MM.1S (cell line): ENCODE measurements around the gene CNNM3.
A peak's percentile ranks its signal among the peaks of the same experiment; 100 is the strongest.

ENCODE experiments used
- DNase-seq: peaks from one replicate; pipeline ENCODE4 v3.0.0-alpha.2; 2015
- H2AFZ ChIP-seq: fragments of 300-600 bp; sonication (generic); 2 replicates; pipeline ENCODE4 v1.6.0; 2016; ENCODE audit warnings: antibody characterized with exemption, low read length
- H3F3A ChIP-seq: fragments of 300-600 bp; sonication (generic); 2 replicates; pipeline ENCODE4 v1.6.1; 2016; ENCODE audit warnings: mild to moderate bottlenecking, antibody characterized with exemption, low read length, moderate library complexity, mixed read lengths; ENCODE audit not compliant: insufficient read depth
- H3K27ac ChIP-seq: fragments of 300-600 bp; sonication (generic); 2 replicates; pipeline ENCODE4 v1.5.1; 2016; ENCODE audit warnings: mild to moderate bottlenecking, low read length
- H3K27me3 ChIP-seq: fragments of 300-600 bp; sonication (generic); replicated peaks from 2 replicates; pipeline ENCODE4 v1.6.0; 2016; ENCODE audit warnings: low read length; ENCODE audit not compliant: insufficient read depth
- H3K36me3 ChIP-seq: fragments of 300-600 bp; sonication (generic); replicated peaks from 2 replicates; pipeline ENCODE4 v1.6.1; 2016; ENCODE audit warnings: mild to moderate bottlenecking, low read length, mixed read lengths; ENCODE audit not compliant: insufficient read depth
- H3K4me1 ChIP-seq: fragments of 300-600 bp; sonication (generic); 2 replicates; pipeline ENCODE4 v1.6.1; 2016; ENCODE audit warnings: low read length, mixed read lengths
- H3K4me2 ChIP-seq: fragments of 300-600 bp; sonication (generic); 2 replicates; pipeline ENCODE4 v1.6.0; 2016; ENCODE audit warnings: low read depth, low read length
- H3K4me3 ChIP-seq: fragments of 300-600 bp; sonication (generic); 2 replicates; pipeline ENCODE4 v1.5.1; 2016; ENCODE audit warnings: low read length, mixed read lengths
- H3K79me2 ChIP-seq: fragments of 300-600 bp; sonication (generic); 2 replicates; pipeline ENCODE4 v1.6.1; 2016; ENCODE audit warnings: mixed run types, low read length, mixed read lengths
- H3K9ac ChIP-seq: fragments of 300-600 bp; sonication (generic); 2 replicates; pipeline ENCODE4 v1.6.1; 2016; ENCODE audit warnings: low read length, mixed read lengths
- H3K9me2 ChIP-seq: fragments of 300-600 bp; sonication (generic); replicated peaks from 2 replicates; pipeline ENCODE4 v1.6.1; 2016; ENCODE audit warnings: mild to moderate bottlenecking, low read length, mixed read lengths; ENCODE audit not compliant: insufficient read depth
- H3K9me3 ChIP-seq: fragments of 300-600 bp; sonication (generic); replicated peaks from 2 replicates; pipeline ENCODE4 v1.6.1; 2016; ENCODE audit warnings: mild to moderate bottlenecking, low read length, mixed read lengths; ENCODE audit not compliant: insufficient read depth
- H4K20me1 ChIP-seq: fragments of 300-600 bp; sonication (generic); 2 replicates; pipeline ENCODE4 v1.6.1; 2016; ENCODE audit warnings: mild to moderate bottlenecking, low read length, moderate library complexity, mixed read lengths; ENCODE audit not compliant: insufficient read depth
- EZH2 ChIP-seq: fragments of 300-600 bp; sonication (generic); optimal IDR thresholded peaks from 2 replicates; pipeline ENCODE3; 2017; ENCODE audit warnings: low read depth, mild to moderate bottlenecking, antibody characterized with exemption, low read length, mixed read lengths
- EZH2phosphoT487 ChIP-seq: fragments of 300-600 bp; sonication (generic); IDR thresholded peaks from 2 replicates; pipeline ENCODE4 v1.6.1; 2018; ENCODE audit warnings: antibody characterized with exemption, low read length
- TF ChIP-seq, protein P1 (sequence below): fragments of 300-600 bp; sonication (generic); IDR thresholded peaks from 2 replicates; pipeline ENCODE4 v1.5.1; 2016; ENCODE audit warnings: antibody characterized with exemption, low read length, mixed read lengths

CNNM3 gene

DNA sequence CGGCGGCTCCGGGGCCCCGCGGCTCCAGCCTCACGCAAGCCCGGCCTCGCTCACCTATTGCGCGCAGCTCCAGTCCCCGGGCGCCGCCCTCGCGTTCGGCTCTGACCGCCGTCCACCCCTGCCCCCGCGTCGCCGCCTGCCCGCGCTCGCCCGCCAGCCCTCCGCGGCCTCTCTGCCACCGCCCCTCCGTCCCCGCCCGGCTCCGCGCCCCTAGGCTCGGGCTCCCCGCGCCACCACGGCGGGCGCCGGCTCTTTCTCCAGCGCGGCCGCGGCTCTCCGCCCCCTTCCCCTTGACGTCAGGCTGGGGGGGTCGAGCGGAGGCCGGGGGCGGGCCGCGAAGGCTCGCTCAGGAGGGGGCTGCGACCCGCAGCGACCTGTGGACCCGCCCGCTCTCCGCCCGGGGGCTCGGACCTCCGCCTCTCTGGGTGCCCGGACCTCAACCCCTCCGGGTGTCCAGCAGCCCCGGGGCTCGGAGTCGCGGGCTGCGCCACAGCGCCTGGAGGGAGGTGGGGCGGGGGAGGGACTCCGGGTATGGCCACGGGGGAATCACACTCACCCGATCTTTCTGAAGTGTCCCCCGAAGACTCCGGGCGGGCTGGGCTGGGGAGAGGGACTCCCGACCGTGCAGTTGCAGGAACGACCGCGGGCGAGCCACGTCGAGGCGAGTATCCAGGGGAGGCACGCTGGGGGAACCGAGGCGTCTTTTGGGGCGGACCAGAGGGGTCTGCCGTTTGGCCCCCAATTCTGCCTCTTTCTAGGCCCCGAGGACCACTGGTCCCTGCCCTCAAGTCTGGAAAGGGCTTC, 54.0 kb downstream of the CNNM3 start, which contains the start of gene SEMA4C:
Gene SEMA4C, minus strand, starts transcription at position 259 of the 804 bp plus-strand sequence. CDS start 2,194 bp downstream, outside the sequence.
- Histone ChIP-seq H3K4me3 (peak within 1 kb of the TSS; percentile 74), H4K20me1 (no peaks in the 10 kb centered on the region), H3K9me2 (no peaks in the 10 kb centered on the region), H3K27ac (no peak within 1 kb of the TSS), H3K36me3 (no peaks in the 10 kb centered on the region), H2AFZ (peak within 1 kb of the TSS; percentile 75), H3K27me3 (peaks cover 9% of the 10 kb centered on the region), H3F3A (no peaks in the 10 kb centered on the region; the same call in 1 of the 2 replicates), H3K4me2 (peak within 1 kb of the TSS; percentile 85), H3K4me1 (no peaks in the 10 kb centered on the region), H3K79me2 (no peaks in the 10 kb centered on the region), H3K9me3 (no peaks in the 10 kb centered on the region), H3K9ac (peak within 1 kb of the TSS; percentile 73; the same call in 1 of the 2 replicates)
- TF ChIP-seq, protein P1, sequence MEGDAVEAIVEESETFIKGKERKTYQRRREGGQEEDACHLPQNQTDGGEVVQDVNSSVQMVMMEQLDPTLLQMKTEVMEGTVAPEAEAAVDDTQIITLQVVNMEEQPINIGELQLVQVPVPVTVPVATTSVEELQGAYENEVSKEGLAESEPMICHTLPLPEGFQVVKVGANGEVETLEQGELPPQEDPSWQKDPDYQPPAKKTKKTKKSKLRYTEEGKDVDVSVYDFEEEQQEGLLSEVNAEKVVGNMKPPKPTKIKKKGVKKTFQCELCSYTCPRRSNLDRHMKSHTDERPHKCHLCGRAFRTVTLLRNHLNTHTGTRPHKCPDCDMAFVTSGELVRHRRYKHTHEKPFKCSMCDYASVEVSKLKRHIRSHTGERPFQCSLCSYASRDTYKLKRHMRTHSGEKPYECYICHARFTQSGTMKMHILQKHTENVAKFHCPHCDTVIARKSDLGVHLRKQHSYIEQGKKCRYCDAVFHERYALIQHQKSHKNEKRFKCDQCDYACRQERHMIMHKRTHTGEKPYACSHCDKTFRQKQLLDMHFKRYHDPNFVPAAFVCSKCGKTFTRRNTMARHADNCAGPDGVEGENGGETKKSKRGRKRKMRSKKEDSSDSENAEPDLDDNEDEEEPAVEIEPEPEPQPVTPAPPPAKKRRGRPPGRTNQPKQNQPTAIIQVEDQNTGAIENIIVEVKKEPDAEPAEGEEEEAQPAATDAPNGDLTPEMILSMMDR = no peak
- TF ChIP-seq EZH2 = no peak
- no peak for TF ChIP-seq EZH2phosphoT487
- no peak for DNase-seq

DNA sequence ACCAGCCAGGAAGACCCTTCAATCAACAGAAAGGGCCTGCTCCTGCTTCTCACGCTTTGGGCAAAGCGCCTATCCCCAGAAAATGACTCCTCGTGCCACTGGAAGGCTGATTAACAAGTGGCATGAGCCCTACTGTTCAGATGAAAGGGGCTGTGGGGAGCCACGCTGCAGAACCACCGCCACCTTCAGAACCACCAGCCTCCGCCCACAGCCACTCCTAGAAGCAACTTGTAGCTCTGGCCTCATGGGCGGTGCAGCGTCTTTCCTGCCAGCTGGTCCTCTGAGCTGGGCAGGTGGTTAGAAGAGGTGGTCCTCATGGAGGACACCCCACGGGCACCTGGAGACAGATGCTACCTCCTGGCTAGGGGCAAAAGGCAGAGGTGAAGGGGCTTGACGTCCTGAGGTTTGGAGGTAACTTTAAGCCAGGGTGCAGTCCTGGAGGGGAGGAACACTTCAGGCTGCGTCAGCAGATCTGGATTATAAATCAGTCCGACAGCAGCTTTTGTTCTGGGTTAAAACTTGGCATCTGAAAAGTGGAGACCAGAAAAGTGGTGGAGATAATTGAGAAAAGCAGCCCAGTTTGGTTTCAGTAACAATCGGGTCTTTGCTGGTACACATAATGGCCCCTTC, 54.7 kb downstream of the CNNM3 start:
- H3K4me3 ChIP-seq = no peak overlapping the region
- H4K20me1 ChIP-seq = no peaks in the 10 kb centered on the region
- no peak overlapping the region for H3K9ac ChIP-seq
- H3K27me3 ChIP-seq = peaks cover 9% of the 10 kb centered on the region
- H3K79me2 ChIP-seq = no peaks in the 10 kb centered on the region
- H2AFZ ChIP-seq = no peak overlapping the region
- H3K9me2 ChIP-seq = no peaks in the 10 kb centered on the region
- TF ChIP-seq EZH2 (no peak), EZH2phosphoT487 (no peak)
- TF ChIP-seq, protein P1 = no peak
- no peaks in the 10 kb centered on the region; the same call in 1 of the 2 replicates for H3F3A ChIP-seq
- no peak for DNase-seq
- H3K9me3 ChIP-seq = no peaks in the 10 kb centered on the region
- H3K4me2 ChIP-seq = no peak overlapping the region
- no peak overlapping the region for H3K27ac ChIP-seq
- no peaks in the 10 kb centered on the region for H3K4me1 ChIP-seq
- no peaks in the 10 kb centered on the region for H3K36me3 ChIP-seq

DNA sequence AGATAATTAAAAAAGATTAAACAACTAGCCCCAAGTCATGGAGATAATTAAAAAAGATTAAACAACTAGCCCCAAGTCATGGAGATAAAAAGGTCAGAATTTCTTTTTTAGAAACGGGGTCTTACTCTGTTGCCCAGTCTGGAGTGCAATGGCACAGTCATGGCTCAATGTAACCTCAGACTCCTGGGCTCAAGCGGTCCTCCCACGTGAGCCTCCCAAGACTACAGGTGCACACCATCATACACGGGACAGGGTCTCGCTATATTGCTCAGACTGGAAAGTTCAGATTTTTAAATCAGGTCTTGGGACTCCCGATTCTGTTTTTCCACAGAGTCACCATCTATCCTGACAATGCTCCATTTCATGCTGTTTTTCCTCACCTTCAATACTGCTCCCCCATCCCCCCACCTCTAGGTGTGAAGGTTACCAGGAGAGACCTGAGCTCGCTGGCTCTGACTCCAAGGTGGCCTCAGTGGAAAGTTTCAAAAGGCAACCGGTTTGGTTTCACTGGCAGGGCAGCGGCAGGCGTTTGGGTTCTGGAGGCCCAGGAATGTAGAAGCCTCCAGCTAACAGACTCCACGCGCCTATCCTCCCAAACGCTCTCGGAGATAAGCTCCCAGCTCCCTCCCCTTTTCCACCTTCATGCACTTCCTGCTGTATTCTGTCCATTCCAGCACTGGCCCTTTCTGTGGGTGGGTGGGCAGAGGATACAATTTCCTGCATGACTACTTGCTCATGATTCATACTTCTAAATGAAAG, 56.7 kb downstream of the CNNM3 start:
- H3K9me2 ChIP-seq = no peaks in the 10 kb centered on the region
- H3K79me2 ChIP-seq = no peaks in the 10 kb centered on the region
- no peak overlapping the region for H3K4me3 ChIP-seq
- no peak overlapping the region for H3K4me2 ChIP-seq
- no peaks in the 10 kb centered on the region for H3K9me3 ChIP-seq
- no peaks in the 10 kb centered on the region for H3K36me3 ChIP-seq
- H3F3A ChIP-seq = no peaks in the 10 kb centered on the region; the same call in 1 of the 2 replicates
- TF ChIP-seq EZH2 = no peak
- TF ChIP-seq, protein P1 = no peak
- TF ChIP-seq EZH2phosphoT487 = no peak
- H3K27ac ChIP-seq = no peak overlapping the region
- DNase-seq = no peak
- H2AFZ ChIP-seq = no peak overlapping the region
- H3K9ac ChIP-seq = no peak overlapping the region
- H3K27me3 ChIP-seq = peaks cover 12% of the 10 kb centered on the region
- H3K4me1 ChIP-seq = no peaks in the 10 kb centered on the region
- no peaks in the 10 kb centered on the region for H4K20me1 ChIP-seq
